Spleen (tissue), 11 donors: Measurements from ENCODE around the gene ENDOD1. TPM values are rescaled to one million over a fixed set of nuclear protein-coding genes. Genes with fewer than 3 reads are reported as not detected.

Source experiments
- DNase-seq: peaks from one replicate; pipeline ENCODE4 v3.0.0-alpha.2; 2020
- H3K27ac ChIP-seq, 8 donors: fragments of 200-600 bp; sonication (generic) in 7 of 8; 1 replicate in 4 of 8; 2 replicates in 4 of 8; pipeline versions ENCODE4 v1.5.0 to v1.8.0; 2016 to 2021; ENCODE audit warnings: inconsistent platforms in 4 of 8, mild to moderate bottlenecking in 4 of 8, moderate library complexity in 1 of 8
- H3K27me3 ChIP-seq, 7 donors: fragments of 200-600 bp; sonication (generic) in 6 of 7; replicated peaks in 1 of 7; 1 replicate in 4 of 7; 2 replicates in 3 of 7; pipeline versions ENCODE4 v1.5.0 to v1.8.0; 2016 to 2021; ENCODE audit warnings: inconsistent platforms in 3 of 7, mild to moderate bottlenecking in 1 of 7
- H3K36me3 ChIP-seq, 6 donors: fragments of 200-600 bp; sonication (generic) in 5 of 6; 1 replicate in 4 of 6; 2 replicates in 2 of 6; pipeline versions ENCODE4 v1.5.0 to v1.8.0; 2016 to 2021; ENCODE audit warnings: inconsistent platforms in 2 of 6
- H3K4me1 ChIP-seq, 6 donors: fragments of 200-600 bp; sonication (generic) in 5 of 6; 1 replicate in 3 of 6; 2 replicates in 3 of 6; pipeline versions ENCODE4 v1.5.0 to v1.8.0; 2016 to 2021; ENCODE audit warnings: inconsistent platforms in 3 of 6
- H3K4me3 ChIP-seq, 8 donors: fragments of 200-600 bp; sonication (generic) in 7 of 8; 1 replicate in 4 of 8; 2 replicates in 4 of 8; pipeline versions ENCODE4 v1.5.0 to v1.8.0; 2016 to 2021; ENCODE audit warnings: inconsistent platforms in 4 of 8, mild to moderate bottlenecking in 4 of 8, moderate library complexity in 2 of 8
- H3K9me3 ChIP-seq, 8 donors: fragments of 200-600 bp; sonication (generic) in 7 of 8; 1 replicate in 4 of 8; 2 replicates in 4 of 8; pipeline versions ENCODE4 v1.5.0 to v1.8.0; 2016 to 2021; ENCODE audit warnings: inconsistent platforms in 4 of 8
- CTCF ChIP-seq, 11 experiments: fragments of 200-600 bp in 7 of 11; fragments of 450-650 bp in 4 of 11; sonication (generic) in 4 of 11; IDR thresholded peaks in 8 of 11; conservative IDR thresholded peaks in 3 of 11; 1 replicate in 7 of 11; 2 replicates in 4 of 11; pipeline versions ENCODE4 v1.4.0 to v1.8.0; 2016 to 2021; ENCODE audit warnings: antibody characterized with exemption in 11 of 11, inconsistent platforms in 4 of 11, mild to moderate bottlenecking in 1 of 11
- POLR2A ChIP-seq, 3 donors: fragments of 450-650 bp; IDR thresholded peaks; one replicate each; pipeline ENCODE4 v1.5.1; 2017; ENCODE audit warnings: antibody characterized with exemption in 3 of 3, mild to moderate bottlenecking in 1 of 3
- POLR2AphosphoS5 ChIP-seq, 3 donors: sonication (generic); formaldehyde crosslinking; IDR thresholded peaks; one replicate each; pipeline ENCODE4 v1.5.1; 2017; ENCODE audit warnings: antibody characterized with exemption in 3 of 3
- WGBS, 5 donors: extraction: QIAGEN DNeasy Blood & Tissue Kit in 3 of 5; methylation state at CpG; one replicate each; pipeline versions ENCODE4 v1.1.5 to v1.1.7; 2013 to 2018; 5-methylcytosine and 5-hydroxymethylcytosine counted together
- intact Hi-C: fragments of 100-400 bp; cut with DNase I; formaldehyde crosslinking; loops from one replicate; pipeline ENCODE4 v1.15.0; 2023; ENCODE audit warnings: low total_unique reads
- polyA plus RNA-seq, 3 donors: library from polyadenylated mRNA; stranded (reverse); fragments of 200-250 nt; gene quantifications; one replicate each; pipeline ENCODE4 v1.2.1, GENCODE V29; 2013
- total RNA-seq, 7 donors: library from RNA; depleted of rRNA in 3 of 7; stranded (reverse); fragments of >200 nt in 3 of 7; fragmentation: NEBNext Ultra II Directional in 4 of 7; extraction: Animal tissue kit (Norgen Biotek cat#: 25700) in 4 of 7; gene quantifications; one replicate each; pipeline versions ENCODE4 v1.1.0 to v1.2.1, GENCODE V29; 2016 to 2021
- donor health status: healthy with polysubstance abuse.
- donor health status: DM: no; HTN: no; CAD: no; lungs with moderate emphysema.
- donor health status: DM: no; HTN: no; CAD: no.
- donor health status: Bipolar disorder and iron deficiency.
- donor health status: healthy.
- donor health status: DM: no; HTN: no; CAD: no.
- donor health status: DM: yes; HTN: yes; CAD: no.

Gene ENDOD1
- total and polyA plus RNA-seq, 10 donors, result 6.3 to 80.5 (median 58.4) TPM

GRCh38 chr11:95081010-95081409 lies 8.6 kb upstream of the ENDOD1 start:
- Histone ChIP-seq H3K36me3 (no peaks in the 10 kb centered on the region), H3K9me3 (no peaks in the 10 kb centered on the region), H3K4me1 (peaks cover 0 to 29% (median 13%) of the 10 kb centered on the region in 6 donors), H3K27ac (peak overlapping the region in 5 of 8 donors; percentile 53 to 72 (median 63)), H3K4me3 (no peak overlapping the region), H3K27me3 (no peaks in the 10 kb centered on the region)
- WGBS, 5 donors, result 52 to 77% (median 73%) methylated on average over 5 of the region's 5 CpGs
- no peak for DNase-seq
- intact Hi-C loops, result loop anchor here (10.0 kb wide), 1 partner anchor 624 kb away; no protein-coding TSS in a partner anchor
- TF ChIP-seq POLR2A (IDR thresholded peaks at IDR 0.05) (no peak), POLR2AphosphoS5 (IDR thresholded peaks at IDR 0.05) (no peak), CTCF (IDR thresholded peaks at IDR 0.05 in 8 of 11, conservative IDR thresholded peaks at IDR 0.05 in 3 of 11) (no peak)

- Histone ChIP-seq H3K27me3 (no peaks in the 10 kb centered on the region), H3K4me3 (no peak overlapping the region), H3K9me3 (no peaks in the 10 kb centered on the region), H3K27ac (peak overlapping the region in 5 of 8 donors; percentile 53 to 72 (median 63)), H3K36me3 (no peaks in the 10 kb centered on the region), H3K4me1 (peaks cover 0 to 25% (median 11%) of the 10 kb centered on the region in 6 donors)
- no peak for TF ChIP-seq POLR2A (IDR thresholded peaks at IDR 0.05)
- peak in 1 of 3 donors; percentile 66 for TF ChIP-seq POLR2AphosphoS5 (IDR thresholded peaks at IDR 0.05)
- intact Hi-C loops, result loop anchor here (10.0 kb wide), 1 partner anchor 623 kb away; no protein-coding TSS in a partner anchor
- no peak for DNase-seq
- WGBS, 5 donors, result 36 to 69% (median 47%) methylated on average over 4 of the region's 4 CpGs
These were observed 8.2 kb upstream of the ENDOD1 start for GRCh38 chr11:95081412-95081811.

- Histone ChIP-seq H3K27me3 (no peaks in the 10 kb centered on the region), H3K4me3 (no peak overlapping the region), H3K4me1 (peaks cover 0 to 22% (median 7%) of the 10 kb centered on the region in 6 donors), H3K36me3 (no peaks in the 10 kb centered on the region), H3K9me3 (no peaks in the 10 kb centered on the region), H3K27ac (peak overlapping the region in 4 of 8 donors; percentile 55 to 72 (median 65))
- 88 to 96% (median 93%) methylated on average over 2 of the region's 2 CpGs for WGBS, 5 donors
- DNase-seq, result no peak
- intact Hi-C loops, result loop anchor here (10.0 kb wide), 1 partner anchor 622 kb away; no protein-coding TSS in a partner anchor
- TF ChIP-seq CTCF (IDR thresholded peaks at IDR 0.05 in 8 of 11, conservative IDR thresholded peaks at IDR 0.05 in 3 of 11) (no peak), POLR2AphosphoS5 (IDR thresholded peaks at IDR 0.05) (no peak), POLR2A (IDR thresholded peaks at IDR 0.05) (no peak)
These were observed 7.1 kb upstream of the ENDOD1 start for GRCh38 chr11:95082576-95083001.

GRCh38 chr11:95084509-95084908 lies 5.1 kb upstream of the ENDOD1 start:
- TF ChIP-seq CTCF (IDR thresholded peaks at IDR 0.05 in 8 of 11, conservative IDR thresholded peaks at IDR 0.05 in 3 of 11), result no peak
- TF ChIP-seq POLR2A (IDR thresholded peaks at IDR 0.05), result no peak
- TF ChIP-seq POLR2AphosphoS5 (IDR thresholded peaks at IDR 0.05), result no peak
- Histone ChIP-seq H3K27ac (no peak overlapping the region), H3K36me3 (no peaks in the 10 kb centered on the region), H3K4me3 (no peak overlapping the region), H3K27me3 (no peaks in the 10 kb centered on the region), H3K4me1 (peaks cover 0 to 33% (median 15%) of the 10 kb centered on the region in 6 donors), H3K9me3 (no peaks in the 10 kb centered on the region)
- intact Hi-C loops, result loop anchor here (10.0 kb wide), 1 partner anchor 620 kb away; no protein-coding TSS in a partner anchor
- no peak for DNase-seq
